ENCODE data around the gene ARHGEF25. TPM values are rescaled to one million over a fixed set of nuclear protein-coding genes. Genes with fewer than 3 reads are reported as not detected.

Gene ARHGEF25
- total RNA-seq, 1 donor from 2014 or later, result 1.5 TPM

Other genes starting within 250 kb of the ARHGEF25 start
- gene R3HDM2, start 180.4 kb upstream of the ARHGEF25 start, total RNA-seq, result 38.6 TPM
- 51.9 TPM for gene INHBC, start 176.7 kb upstream of the ARHGEF25 start, total RNA-seq
- 81.6 TPM for gene INHBE, start 156.1 kb upstream of the ARHGEF25 start, total RNA-seq
- 0.20 TPM for gene GLI1, start 151.7 kb upstream of the ARHGEF25 start, total RNA-seq
- 4.3 TPM for gene ARHGAP9, start 131.6 kb upstream of the ARHGEF25 start, total RNA-seq
- gene MARS1, start 123.4 kb upstream of the ARHGEF25 start, total RNA-seq, result 71.1 TPM
- 13.9 TPM for gene DDIT3, start 90.9 kb upstream of the ARHGEF25 start, total RNA-seq
- gene MBD6, start 88.6 kb upstream of the ARHGEF25 start, total RNA-seq, result 59.6 TPM
- gene DCTN2, start 64.2 kb upstream of the ARHGEF25 start, total RNA-seq, result 28.9 TPM
- 0.05 TPM for gene KIF5A, start 61.4 kb upstream of the ARHGEF25 start, total RNA-seq
- 11.8 TPM for gene PIP4K2C, start 20.2 kb upstream of the ARHGEF25 start, total RNA-seq
- 2.2 TPM for gene DTX3, start 6.6 kb upstream of the ARHGEF25 start, total RNA-seq
- gene B4GALNT1, start 21.8 kb downstream of the ARHGEF25 start, total RNA-seq, result 0.60 TPM
- gene OS9, start 82.7 kb downstream of the ARHGEF25 start, total RNA-seq, result 230 TPM
- gene AGAP2, start 127.3 kb downstream of the ARHGEF25 start, total RNA-seq, result 0.83 TPM
- gene TSPAN31, start 133.6 kb downstream of the ARHGEF25 start, total RNA-seq, result 18.2 TPM
- gene CDK4, start 140.9 kb downstream of the ARHGEF25 start, total RNA-seq, result 30.8 TPM
- 3.6 TPM for gene MARCHF9, start 143.7 kb downstream of the ARHGEF25 start, total RNA-seq
- gene CYP27B1, start 155.6 kb downstream of the ARHGEF25 start, total RNA-seq, result 0.45 TPM
- gene METTL1, start 160.7 kb downstream of the ARHGEF25 start, total RNA-seq, result 9.7 TPM
- 6.0 TPM for gene EEF1AKMT3, start 161.2 kb downstream of the ARHGEF25 start, total RNA-seq
- 30.0 TPM for gene TSFM, start 171.4 kb downstream of the ARHGEF25 start, total RNA-seq
- gene AVIL, start 207.3 kb downstream of the ARHGEF25 start, total RNA-seq, result 5.1 TPM
- gene CTDSP2, start 235.3 kb downstream of the ARHGEF25 start, total RNA-seq, result 86.3 TPM

All from left lobe of liver (tissue), 1 donor.